ENCODE results near the gene PCDHB5. TPM values are rescaled to one million over a fixed set of nuclear protein-coding genes. Genes with fewer than 3 reads are reported as not detected.

The PCDHB5 gene
- total and polyA plus RNA-seq, 2 of the 4 experiments (the other 2 are of a cell fraction), result 0.18 to 0.32 TPM

DNA sequence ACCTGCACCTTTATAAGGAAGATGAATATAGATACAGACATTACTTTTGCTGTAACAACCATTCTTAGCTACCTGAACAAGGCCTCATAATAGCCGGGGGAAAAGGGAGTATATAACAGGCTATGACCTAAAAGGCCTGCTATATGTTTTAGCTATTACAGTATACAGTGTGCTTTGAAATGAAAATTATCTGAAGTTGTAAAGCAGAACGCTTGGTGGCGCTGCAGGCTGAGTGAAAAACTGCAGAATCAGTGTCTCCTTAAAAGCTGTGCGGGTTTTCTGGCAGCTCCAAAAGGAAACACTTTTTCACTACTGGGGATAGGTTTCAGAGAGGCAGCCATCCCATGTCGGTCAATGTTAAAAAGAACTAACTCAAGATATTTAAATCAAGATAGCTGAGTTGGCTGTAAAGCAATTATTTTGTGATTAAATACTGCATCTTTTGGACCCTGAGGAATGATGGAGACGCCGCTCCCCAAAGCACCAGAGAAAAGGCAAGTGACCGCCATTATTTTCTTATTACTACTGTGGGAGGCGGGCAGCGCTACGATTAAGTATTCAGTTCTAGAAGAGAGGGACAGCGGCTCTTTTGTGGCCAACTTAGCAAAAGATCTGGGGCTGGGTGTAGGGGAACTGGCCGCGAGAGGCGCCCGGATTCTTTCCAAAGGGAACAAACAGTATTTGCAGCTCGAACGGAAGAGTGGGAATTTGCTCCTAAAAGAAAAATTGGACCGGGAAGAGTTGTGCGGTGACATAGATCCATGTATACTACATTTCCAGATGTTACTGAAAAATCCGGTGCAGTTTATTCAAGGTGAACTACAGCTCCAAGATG, 20.8 kb downstream of the PCDHB5 start:
- no peak overlapping the region for H3K4me3 ChIP-seq (ENCODE audit: insufficient read depth, low read depth, low read length)
- H3K56ac ChIP-seq (ENCODE audit: extremely low read depth, insufficient read depth, low read length), result no peak overlapping the region
- no peaks in the 10 kb centered on the region for H3K9me1 ChIP-seq (ENCODE audit: insufficient read depth, low read length)
- dilution Hi-C loops (cut with HindIII; ENCODE audit: low sequenced_read_pairs, unreplicated experiment) (no loop called here), in situ Hi-C loops (cut with MboI; ENCODE audit: low sequenced_read_pairs) (no loop called here), intact Hi-C loops (cut with micrococcal nuclease) (no loop called here)
- H4K20me1 ChIP-seq (ENCODE audit: insufficient read depth, low read length), result no peaks in the 10 kb centered on the region
- ChIA-PET POLR2A (ENCODE audit: unreplicated experiment) (no interaction called here), CTCF (no interaction called here)
- H3K27ac ChIP-seq (ENCODE audit: insufficient read depth, low read length), result no peak overlapping the region
- no TSS peak for BruUV-seq (replicated peaks)
- TF ChIP-seq, protein P1, sequence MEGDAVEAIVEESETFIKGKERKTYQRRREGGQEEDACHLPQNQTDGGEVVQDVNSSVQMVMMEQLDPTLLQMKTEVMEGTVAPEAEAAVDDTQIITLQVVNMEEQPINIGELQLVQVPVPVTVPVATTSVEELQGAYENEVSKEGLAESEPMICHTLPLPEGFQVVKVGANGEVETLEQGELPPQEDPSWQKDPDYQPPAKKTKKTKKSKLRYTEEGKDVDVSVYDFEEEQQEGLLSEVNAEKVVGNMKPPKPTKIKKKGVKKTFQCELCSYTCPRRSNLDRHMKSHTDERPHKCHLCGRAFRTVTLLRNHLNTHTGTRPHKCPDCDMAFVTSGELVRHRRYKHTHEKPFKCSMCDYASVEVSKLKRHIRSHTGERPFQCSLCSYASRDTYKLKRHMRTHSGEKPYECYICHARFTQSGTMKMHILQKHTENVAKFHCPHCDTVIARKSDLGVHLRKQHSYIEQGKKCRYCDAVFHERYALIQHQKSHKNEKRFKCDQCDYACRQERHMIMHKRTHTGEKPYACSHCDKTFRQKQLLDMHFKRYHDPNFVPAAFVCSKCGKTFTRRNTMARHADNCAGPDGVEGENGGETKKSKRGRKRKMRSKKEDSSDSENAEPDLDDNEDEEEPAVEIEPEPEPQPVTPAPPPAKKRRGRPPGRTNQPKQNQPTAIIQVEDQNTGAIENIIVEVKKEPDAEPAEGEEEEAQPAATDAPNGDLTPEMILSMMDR (conservative IDR thresholded peaks at IDR 0.05; ENCODE audit: low read depth, low read length), result no peak
- TF ChIP-seq CHD1 (IDR thresholded peaks at IDR 0.05; ENCODE audit: low read depth, low read length) (no peak), RFX5 (IDR thresholded peaks at IDR 0.05; ENCODE audit: low read depth, low read length) (no peak), NFE2L2 (IDR thresholded peaks at IDR 0.05; ENCODE audit: low read depth, low read length) (no peak), CEBPB (IDR thresholded peaks at IDR 0.05; ENCODE audit: low read depth, low read length) (no peak), MAZ (IDR thresholded peaks at IDR 0.05; ENCODE audit: borderline replicate concordance, low read depth, low read length) (no peak), BHLHE40 (IDR thresholded peaks at IDR 0.05; ENCODE audit: low read depth, low read length) (no peak)
- no peak overlapping the region for H4K8ac ChIP-seq (ENCODE audit: low read depth in 2 of 2, low read length in 2 of 2)
- H2AK9ac ChIP-seq (replicated peaks; ENCODE audit: low read depth, low read length, poor library complexity), result no peak overlapping the region
- DNase-seq (no peak), ATAC-seq (ENCODE audit: low read depth) (no peak)
- H2AFZ ChIP-seq (replicated peaks; ENCODE audit: low read length, poor library complexity), result no peak overlapping the region
- H3K79me1 ChIP-seq (ENCODE audit: low read depth in 1 of 2, low read length in 2 of 2), result no peaks in the 10 kb centered on the region
- H2BK15ac ChIP-seq (ENCODE audit: low read depth, low read length), result no peak overlapping the region
- no peaks in the 10 kb centered on the region for H3K36me3 ChIP-seq (ENCODE audit: control insufficient read depth, insufficient read depth, low read length)
- no peak overlapping the region for H2AK5ac ChIP-seq (ENCODE audit: low read depth, low read length)
- peaks cover 15% of the 10 kb centered on the region; the same call in 1 of the 2 replicates for H3K9me3 ChIP-seq (ENCODE audit: control insufficient read depth, insufficient read depth, low read length)
- no peak overlapping the region for H2BK5ac ChIP-seq (ENCODE audit: low read depth, low read length, poor library complexity, severe bottlenecking)
- no peak overlapping the region for H3K9ac ChIP-seq (ENCODE audit: low read depth, low read length)
- H4K91ac ChIP-seq (ENCODE audit: insufficient read depth, low read depth, low read length), result no peak overlapping the region
- no peak overlapping the region for H3K18ac ChIP-seq (ENCODE audit: low read depth, low read length)
- H4K5ac ChIP-seq (ENCODE audit: low read depth, low read length), result no peak overlapping the region
- H3K23ac ChIP-seq (ENCODE audit: low read depth, low read length), result no peak overlapping the region
- H2BK20ac ChIP-seq (ENCODE audit: low read depth, low read length), result no peak overlapping the region
- WGBS, 2 experiments (ENCODE audit: extremely low coverage in 2 of 2, insufficient read length in 1 of 2), result 10% methylated on average over 4 of the region's 21 CpGs; no CpG with 5 or more reads in 1 of the 2 experiments
- no peak overlapping the region for H2BK120ac ChIP-seq (ENCODE audit: low read depth, low read length)
- no peak overlapping the region for H3K4me2 ChIP-seq (ENCODE audit: low read depth, low read length)
- H3K4ac ChIP-seq (ENCODE audit: low read depth, low read length), result no peak overlapping the region
- H3K14ac ChIP-seq (replicated peaks; ENCODE audit: low read depth, low read length), result no peak overlapping the region
- no peaks in the 10 kb centered on the region for H3K4me1 ChIP-seq (ENCODE audit: control insufficient read depth, insufficient read depth, low read length)
- no peaks in the 10 kb centered on the region for H3K27me3 ChIP-seq (ENCODE audit: control insufficient read depth, insufficient read depth, low read length)
